CD4-positive, alpha-beta T cell treated with Interferon gamma for 1 hour (primary cell): ENCODE data around the gene HSPB6.

ENCODE experiments used
- DNase-seq: peaks from one replicate; pipeline ENCODE4 v3.0.0-alpha.2; 2020

HSPB6 gene

DNA sequence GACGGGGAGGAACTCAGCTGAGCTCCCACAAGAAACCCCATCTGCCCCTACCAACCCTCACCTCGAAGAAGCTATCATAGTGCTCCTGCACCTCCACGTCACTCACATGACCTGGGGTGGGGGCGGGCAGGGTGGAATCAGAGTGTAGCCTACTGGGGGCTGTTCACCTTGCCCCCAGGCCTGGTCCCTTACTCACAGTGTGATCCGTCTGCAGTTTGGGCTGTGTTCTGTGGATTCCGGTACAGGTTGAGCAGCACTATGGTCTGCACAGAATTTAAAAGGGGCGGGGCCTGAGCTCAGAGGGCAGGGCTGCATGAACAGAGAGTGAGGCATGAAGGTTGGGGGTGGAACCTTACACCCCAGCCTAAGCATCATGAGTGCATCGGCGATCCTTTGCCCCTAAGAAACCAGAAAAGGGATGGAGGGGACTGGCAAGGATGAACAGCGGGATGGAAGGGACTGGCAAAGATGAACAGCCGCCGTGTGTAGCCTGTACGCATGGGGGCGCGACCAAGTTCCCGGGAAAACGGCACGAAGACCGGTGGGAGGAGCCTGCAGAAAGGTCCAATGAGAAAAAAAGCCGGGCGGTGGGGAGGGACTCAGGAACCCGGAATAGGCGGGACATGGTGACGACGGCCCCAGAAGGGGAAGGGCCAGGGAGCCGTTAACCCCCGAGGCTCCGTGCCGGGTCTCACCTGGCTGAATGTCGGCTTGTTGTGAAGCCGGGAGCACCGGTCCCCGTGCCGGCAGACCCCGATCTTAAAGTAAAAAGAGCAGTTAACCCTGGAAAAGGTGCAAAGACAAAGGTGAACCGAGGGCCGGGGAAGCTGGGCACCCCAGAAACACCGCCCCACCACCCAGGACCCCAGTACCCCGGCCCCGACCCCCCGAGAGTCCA lies 12.2 kb downstream of the HSPB6 start:
- DNase-seq: peak; percentile 94

DNA sequence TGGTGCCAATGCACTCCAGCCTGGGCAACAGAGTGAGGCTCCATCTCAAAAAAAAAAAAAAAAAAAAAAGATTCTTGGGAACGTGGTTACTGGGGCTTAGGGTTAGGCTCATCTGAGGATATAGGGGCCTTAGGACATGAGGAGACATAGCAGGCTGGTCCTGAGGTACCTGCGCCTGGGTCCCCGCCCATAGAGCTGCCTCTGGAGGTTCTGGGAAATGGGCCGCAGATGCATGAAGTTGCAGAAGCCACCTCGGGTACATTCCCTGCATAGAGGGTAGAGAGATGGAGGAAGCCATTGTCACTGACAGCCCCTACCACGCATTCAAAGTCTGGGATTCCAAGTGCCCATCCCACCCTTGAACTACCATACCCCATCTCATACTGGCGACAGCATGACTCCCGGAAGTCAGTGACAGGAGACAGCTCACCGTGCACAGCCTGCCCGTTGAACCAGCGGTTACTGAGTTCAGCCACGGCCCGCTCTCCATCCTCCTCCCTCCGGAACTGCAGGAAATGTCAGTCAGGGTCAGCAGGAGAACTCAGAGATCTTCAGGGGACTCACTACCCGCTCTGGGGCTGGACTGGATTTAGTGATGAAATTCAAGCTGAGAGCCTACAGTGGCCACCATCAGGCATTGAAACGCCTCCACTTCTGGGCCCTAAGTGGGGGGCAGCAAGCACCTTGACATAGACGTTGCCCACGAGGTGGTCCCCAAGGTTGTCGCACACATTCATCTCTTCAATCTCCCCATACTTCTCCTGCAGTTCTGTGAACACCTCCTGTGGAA lies 13.0 kb downstream of the HSPB6 start:
- DNase-seq: no peak

DNA sequence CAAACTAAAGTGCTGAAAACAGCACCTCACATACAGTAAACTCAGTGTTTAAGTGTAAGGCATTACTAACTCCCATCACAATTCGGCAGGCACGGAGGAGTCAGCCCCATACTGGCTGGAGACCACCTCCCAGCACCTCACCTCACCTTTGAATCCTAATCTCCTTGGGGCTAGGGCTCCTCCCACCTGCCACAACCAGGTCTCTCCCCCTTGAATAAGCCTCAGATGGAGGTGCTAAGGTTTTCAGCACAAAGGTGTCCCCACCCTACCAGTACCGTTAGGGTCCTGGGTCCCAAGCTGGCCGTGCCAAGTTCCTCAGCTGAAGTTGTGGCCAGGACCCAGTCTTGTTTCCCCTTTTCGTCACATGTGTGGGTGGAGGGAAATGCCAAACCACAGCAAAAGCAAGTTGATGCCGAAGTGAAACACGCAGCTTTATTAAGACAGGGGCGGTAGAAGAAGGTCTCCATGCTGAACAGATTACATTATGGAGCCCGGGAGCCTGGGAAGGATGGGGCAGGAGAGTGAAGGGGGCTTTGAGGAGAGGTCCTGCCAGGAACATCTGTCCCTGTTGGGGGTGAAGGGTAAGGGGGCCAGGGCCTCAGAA lies 14.6 kb downstream of the HSPB6 start, which contains the start of gene IGFLR1:
Gene IGFLR1, minus strand, starts transcription at position 332 of the 604 bp plus-strand sequence. CDS start 1,272 bp downstream, outside the sequence.
- DNase-seq: peak; percentile 77

DNA sequence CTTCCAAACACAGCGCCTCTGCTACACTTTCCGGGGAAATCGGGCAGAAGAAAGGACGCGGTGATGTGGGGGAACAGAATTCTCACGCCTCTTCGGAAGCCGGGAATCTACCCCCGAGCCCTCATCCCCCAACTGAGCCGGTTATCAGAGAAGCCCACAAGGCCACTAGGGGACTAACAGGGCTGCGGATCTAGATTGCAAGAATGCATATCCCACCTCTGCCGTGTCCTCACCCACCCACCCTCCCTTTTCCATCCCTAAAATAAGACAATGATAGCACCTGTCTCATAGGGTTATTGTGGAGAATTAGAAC lies 15.7 kb downstream of the HSPB6 start:
- no peak for DNase-seq

DNA sequence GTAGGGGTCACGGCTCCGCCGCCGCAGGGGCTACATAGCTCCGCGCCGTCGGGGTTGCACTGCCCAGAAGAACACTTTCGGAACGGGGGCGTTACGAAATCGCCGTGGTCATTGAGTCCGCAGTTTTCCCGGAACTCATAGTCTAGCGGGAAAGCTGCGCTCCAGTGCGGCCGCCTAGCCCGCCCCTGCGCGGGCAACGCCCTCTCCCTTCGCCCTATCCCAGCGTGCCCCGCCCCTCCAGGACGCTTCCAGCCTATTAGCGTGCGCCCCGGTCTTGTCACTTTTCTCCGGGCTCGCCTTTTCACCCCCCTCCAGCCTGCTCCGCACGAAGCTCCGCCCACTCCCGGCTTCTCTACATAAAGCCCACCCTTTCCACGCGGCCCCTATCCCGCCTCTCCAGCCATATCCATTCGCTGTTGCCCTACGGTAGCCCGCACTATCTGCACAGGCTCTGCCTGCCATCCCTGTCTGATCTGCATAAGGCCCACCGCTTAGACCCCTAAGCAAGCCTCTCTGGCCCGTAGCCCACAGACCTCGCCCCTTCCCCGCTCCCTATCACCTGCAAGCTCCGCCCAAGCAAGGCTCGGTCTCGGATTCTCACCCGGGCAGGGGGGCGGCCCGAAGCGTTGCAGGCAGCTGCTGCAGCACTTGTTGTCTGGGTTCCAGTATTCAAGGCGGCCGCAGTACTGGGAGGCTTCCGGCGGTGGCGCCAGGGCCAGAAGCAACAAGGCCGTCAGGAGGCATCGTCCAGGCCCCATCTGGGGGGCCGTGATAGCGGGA lies 16.2 kb downstream of the HSPB6 start:
- DNase-seq: peak; percentile 95

DNA sequence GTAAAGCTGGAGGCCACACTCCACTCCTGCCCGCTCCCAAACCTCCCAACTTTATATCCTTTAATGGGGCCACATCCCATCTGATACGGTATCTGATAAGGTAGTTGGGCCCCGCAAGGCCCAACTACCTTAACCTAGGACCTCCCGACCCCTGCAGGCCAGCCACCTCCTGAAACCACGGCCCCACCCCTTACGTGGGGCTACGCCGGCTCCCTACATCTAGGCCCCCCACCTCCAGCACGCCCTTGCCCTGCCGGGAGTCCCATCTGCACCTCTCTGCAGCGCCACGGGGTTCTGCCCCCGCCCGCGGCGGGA lies 16.8 kb downstream of the HSPB6 start:
- no peak for DNase-seq

DNA sequence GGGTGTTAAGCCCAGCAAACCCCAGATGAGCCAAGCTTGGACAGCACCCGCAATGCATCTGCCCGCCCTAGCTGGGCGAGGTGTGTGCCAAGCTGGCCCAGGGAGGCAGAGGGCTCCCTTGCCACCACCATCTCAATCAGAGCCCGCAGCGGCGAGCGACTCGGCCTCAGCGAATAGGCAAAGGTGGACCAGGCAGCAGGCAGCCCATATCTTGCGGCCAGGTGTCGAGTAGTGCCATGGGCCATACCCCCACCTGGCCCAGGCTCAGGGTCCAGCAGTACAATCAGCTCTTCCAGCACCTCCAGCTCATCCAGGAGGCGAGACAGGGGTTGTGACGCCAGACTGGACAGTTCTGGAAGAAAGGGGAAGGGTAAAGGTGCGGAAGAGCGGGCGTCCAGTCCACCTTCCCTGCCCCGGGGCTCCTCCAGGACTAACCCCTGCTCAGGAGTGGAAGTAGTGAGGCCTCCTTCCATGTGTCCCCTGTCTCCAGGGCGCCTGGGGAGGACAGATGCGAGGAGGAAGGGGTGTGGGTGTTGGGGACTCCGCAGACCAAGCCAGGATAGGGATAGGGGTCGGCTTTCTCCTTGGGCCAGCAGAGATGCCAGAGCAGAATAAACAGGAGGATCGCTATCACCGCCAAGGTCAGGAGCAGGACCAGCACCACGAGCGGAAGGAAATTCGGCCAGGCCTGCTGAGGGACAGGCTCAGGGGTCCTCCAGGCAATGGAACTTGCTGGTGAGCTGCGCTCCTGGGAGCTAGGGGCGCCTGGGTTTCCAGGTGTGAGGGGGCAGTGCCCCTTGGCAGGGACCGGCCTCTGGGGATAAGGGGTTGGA lies 17.3 kb downstream of the HSPB6 start:
- no peak for DNase-seq

DNA sequence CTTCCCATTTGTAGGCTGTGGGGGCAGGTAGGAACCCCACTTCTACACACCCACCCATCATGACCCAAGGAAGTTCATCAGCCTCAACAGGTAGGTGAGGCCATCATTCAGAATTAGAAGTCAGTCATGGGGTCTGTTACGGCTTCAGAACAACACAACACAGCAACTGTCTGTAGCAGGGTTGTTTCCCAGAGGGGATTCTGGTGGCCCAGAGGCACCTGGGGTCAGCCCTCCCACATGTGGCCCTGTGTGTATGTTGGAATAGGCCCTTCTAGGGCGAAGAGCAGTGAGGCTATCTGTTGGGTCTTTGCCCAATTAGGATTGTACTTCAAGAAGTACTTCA lies 18.0 kb downstream of the HSPB6 start:
- no peak for DNase-seq

DNA sequence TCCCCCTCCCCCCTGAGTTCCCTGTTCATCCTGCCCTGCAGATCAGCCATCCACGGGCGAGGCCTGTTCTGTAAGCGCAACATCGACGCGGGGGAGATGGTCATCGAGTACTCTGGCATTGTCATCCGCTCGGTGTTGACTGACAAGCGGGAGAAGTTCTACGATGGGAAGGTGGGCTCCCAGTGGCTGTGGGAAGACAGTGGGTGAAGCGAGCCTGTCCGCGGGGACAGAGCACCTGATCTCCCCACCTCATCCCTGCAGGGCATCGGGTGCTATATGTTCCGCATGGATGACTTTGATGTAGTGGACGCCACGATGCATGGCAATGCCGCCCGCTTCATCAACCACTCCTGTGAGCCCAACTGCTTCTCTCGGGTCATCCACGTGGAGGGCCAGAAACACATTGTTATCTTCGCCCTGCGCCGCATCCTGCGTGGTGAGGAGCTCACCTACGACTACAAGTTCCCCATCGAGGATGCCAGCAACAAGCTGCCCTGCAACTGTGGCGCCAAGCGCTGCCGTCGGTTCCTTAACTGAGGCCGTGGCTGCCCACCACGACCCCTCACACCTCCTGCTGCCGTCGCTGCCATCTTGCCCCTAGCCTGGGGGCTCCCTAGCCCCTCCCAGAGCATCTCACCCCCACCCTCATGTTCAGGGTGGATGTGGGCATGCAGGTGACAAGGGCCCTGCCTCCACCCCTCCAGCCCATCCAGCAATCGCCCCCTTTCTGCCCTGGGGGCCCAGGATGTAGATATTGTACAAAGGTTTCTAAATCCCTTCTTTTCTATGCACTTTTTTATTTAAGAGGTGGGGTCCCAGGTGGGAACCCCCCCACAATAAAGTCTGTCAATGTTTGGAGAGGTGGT lies 18.6 kb downstream of the HSPB6 start:
- DNase-seq: no peak

DNA sequence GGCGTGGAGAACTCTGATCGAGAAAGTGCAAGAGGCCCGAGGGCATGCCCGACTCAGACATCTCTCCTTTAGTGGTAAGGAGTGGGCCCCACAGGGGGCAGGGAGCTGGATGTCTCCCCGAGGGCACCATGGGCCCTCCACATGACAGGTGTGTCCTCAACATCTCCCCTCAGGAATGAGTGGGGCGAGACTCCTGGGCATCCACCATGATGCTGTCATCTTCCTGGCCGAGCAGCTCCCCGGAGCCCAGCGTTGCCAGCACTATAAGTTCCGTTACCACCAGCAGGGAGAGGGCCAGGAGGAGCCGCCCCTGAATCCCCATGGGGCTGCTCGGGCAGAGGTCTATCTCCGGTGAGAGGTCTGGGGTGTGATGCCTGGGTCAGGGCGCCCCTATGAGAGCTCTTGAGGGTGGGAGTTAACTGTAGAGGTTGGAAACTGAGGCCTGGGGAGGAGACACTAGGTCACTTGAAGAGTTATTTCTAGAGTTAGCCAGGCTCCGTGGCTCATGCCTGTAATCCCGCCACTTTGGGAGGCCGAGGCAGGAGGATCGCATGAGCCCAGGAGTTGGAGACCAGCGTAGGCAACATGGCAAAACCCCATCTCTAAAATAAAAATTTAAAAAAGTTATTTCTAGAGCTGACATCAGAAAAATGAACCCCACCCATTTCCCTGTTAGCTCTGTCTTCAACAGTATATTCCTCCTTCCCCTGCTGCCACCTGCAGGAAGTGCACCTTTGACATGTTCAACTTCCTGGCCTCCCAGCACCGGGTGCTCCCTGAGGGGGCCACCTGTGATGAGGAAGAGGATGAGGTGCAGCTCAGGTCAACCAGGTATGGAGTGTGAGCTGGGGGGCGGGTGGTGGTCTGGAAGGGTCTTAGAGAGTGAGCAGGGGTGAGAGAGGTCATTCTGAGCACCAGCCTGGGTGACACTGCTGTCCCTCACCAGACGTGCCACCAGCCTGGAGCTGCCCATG lies 19.6 kb downstream of the HSPB6 start:
- DNase-seq: no peak

DNA sequence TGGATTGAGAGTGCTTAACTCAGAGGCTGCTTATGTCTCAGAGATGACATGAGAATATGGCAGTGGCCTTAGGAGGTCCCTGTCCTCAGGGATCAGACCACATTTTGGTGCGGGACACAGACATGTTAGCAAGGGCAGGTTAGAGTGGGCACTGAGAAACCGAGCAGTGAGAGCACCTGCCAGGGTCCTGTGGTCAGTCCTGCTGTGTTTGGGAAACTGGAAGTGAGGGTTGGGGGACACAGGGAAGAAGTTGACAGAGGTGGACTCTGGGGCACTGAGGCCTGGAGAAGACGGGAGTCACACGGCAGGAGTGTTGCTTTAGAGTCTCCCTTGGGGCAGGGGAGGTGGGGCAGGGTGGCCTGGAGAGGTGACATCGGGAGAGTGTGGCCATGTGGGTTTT lies 21.9 kb downstream of the HSPB6 start:
- DNase-seq: no peak

DNA sequence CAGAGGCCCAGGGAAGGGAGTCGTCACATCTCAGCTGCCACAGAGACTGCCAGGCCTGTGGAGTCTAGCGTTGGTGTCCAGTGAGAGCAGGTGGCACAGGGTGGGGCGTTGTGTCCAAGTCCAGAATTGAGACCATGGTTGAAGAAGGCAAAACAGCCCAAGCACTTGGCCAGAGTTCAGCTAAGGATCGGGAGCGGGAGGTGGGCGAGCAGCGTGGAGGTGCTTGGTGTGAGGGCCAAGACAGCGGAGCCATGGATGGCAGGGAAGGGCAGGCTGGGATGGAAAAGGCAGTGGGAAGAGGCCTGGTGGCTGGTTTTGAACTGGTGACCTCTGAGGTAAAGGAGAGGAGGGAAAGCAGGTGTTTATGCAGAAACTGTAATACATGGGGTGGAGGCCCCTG lies 22.6 kb downstream of the HSPB6 start:
- DNase-seq: no peak

DNA sequence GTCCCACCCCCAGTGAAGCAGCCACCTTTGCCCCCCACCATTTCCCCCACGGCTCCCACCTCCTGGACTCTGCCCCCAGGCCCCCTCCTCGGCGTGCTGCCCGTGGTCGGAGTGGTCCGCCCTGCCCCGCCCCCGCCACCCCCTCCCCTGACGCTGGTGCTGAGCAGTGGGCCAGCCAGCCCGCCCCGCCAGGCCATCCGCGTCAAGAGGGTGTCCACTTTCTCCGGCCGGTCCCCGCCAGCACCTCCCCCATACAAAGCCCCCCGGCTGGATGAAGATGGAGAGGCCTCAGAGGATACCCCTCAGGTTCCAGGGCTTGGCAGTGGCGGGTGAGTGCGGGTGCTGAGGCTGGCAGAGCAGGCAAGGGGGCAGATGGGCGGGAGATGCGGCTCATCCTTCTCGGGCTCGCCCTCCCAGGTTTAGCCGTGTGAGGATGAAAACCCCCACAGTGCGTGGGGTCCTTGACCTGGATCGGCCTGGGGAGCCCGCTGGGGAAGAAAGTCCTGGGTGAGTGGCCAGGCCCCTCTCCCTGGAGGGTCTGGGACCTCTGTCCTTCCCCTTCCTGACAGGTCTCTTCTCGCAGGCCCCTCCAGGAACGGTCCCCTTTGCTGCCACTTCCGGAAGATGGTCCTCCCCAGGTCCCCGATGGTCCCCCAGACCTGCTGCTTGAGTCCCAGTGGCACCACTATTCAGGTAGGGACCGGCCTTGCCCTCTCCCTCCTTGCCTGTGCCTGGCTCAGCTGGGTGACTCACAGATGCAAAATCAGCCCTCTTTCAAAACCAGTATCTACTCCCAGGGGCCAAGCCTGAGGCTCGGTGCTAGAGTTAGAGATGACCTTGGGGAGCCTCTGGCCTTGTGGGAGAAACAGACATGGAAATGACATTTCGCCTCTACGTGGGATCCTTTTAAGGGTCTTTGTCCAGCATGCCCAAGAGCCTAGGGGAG lies 23.4 kb downstream of the HSPB6 start:
- no peak for DNase-seq

DNA sequence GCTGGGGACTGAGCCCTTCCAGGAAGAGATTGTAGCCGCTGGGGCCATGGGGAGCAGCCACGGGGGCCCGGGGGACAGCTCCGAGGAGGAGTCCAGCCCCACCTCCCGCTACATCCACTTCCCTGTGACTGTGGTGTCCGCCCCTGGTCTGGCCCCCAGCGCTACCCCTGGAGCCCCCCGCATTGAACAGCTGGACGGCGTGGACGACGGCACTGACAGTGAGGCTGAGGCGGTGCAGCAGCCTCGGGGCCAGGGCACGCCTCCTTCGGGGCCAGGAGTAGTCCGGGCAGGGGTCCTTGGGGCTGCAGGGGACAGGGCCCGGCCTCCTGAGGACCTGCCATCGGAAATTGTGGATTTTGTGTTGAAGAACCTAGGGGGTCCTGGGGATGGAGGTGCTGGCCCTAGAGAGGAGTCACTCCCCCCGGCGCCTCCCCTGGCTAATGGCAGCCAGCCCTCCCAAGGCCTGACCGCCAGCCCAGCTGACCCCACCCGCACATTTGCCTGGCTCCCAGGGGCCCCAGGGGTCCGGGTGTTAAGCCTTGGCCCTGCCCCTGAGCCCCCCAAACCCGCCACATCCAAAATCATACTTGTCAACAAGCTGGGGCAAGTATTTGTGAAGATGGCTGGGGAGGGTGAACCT lies 24.2 kb downstream of the HSPB6 start:
- no peak for DNase-seq

DNA sequence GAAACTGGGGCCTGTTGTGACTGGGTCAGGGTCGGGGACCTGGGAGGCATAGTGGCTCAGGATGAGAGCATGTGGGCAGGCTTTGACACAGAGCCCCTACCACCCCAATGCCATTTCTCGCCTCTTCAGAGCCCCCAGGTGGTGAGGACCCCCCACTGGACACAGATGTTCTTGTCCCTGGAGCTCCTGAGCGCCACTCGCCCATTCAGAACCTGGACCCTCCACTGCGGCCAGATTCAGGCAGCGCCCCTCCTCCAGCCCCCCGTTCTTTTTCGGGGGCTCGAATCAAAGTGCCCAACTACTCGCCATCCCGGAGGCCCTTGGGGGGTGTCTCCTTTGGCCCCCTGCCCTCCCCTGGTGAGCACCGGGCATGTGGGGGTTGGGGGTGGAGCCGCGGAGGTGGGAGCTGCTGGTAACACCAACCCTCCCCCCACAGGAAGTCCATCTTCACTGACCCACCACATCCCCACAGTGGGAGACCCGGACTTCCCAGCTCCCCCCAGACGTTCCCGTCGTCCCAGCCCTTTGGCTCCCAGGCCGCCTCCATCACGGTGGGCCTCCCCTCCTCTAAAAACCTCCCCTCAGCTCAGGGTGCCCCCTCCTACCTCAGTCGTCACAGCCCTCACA lies 24.9 kb downstream of the HSPB6 start:
- DNase-seq: no peak

DNA sequence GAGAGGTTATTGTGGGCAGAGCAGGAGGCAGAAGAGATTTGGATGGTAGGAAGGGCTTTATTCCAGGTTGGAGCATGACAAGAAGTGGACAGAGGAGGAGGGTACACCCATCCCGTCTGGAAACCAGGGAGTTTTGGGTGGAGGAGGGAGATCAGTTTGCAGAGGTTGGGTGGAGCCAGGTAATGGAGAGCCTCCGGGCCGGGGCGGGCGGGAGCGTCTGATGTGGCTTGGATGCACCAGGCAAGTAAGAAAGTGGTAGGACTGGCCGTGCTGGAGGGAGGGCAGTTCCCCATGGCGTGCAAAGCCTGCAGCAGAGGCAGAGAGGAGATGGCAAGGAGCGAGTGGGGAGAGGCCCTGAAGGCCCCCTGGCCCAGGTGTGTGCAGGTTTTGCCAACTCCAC lies 25.5 kb downstream of the HSPB6 start:
- no peak for DNase-seq

DNA sequence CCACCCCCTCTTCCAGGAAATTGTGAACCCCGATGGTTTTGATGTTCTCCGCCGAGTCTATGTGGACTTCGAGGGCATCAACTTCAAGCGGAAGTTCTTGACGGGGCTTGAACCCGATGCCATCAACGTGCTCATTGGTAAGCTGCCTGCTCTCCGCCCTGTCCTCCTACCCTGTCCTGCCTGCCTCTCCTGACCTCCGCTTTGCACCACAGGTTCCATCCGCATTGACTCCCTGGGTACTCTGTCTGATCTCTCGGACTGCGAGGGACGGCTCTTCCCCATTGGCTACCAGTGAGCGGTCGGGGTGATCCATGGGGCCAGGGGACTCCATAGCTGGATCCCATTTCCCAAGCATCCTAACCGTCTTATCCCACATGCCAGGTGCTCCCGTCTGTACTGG lies 26.5 kb downstream of the HSPB6 start:
- no peak for DNase-seq

DNA sequence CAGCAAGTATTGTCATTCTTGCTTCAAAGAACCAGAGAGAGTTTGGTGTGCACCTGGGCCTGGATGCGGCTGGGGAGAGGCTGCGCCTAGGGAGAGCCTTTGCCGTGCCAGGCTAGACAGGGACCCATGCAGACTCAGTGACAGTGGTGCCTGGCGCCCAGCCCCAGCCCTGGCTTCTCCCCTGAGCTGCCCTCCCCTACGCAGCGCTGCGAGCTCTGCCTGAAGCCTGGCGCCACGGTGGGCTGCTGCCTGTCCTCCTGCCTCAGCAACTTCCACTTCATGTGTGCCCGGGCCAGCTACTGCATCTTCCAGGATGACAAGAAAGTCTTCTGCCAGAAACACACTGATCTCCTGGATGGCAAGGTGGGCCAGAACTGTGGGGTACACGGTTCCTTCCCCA lies 27.1 kb downstream of the HSPB6 start:
- no peak for DNase-seq
